Activated T-helper 1 cell treated with anti-CD3 and anti-CD28 coated beads, Interleukin-12 subunit alpha, Interleukin-12 subunit beta, Interleukin-2, Interleukin-4 antibody, amounts not matched to agents 30 ng/mL and 10 ng/mL and 1 ng/mL, durations not matched to agents 14 hours and 24 hours and 36 hours (primary cell): ENCODE results near the gene C1QTNF8. TPM values are rescaled to one million over a fixed set of nuclear protein-coding genes. Genes with fewer than 3 reads are reported as not detected.

Source experiments
- DNase-seq: peaks from one replicate; pipeline ENCODE4 v3.0.0; 2021; ENCODE audit warnings: low spot score
- H3K27ac Mint-ChIP-seq: one replicate; pipeline ENCODE4 v1.8.0; 2021; ENCODE audit warnings: mild to moderate bottlenecking, mixed read lengths
- H3K27me3 Mint-ChIP-seq: one replicate; pipeline ENCODE4 v1.8.0; 2022; ENCODE audit warnings: mild to moderate bottlenecking, moderate library complexity, mixed read lengths; ENCODE audit not compliant: insufficient read depth
- H3K36me3 Mint-ChIP-seq: one replicate; pipeline ENCODE4 v1.8.0; 2021; ENCODE audit warnings: low read depth, mixed read lengths
- H3K4me1 Mint-ChIP-seq: one replicate; pipeline ENCODE4 v1.8.0; 2021; ENCODE audit warnings: low read depth, mixed read lengths
- H3K4me3 Mint-ChIP-seq: one replicate; pipeline ENCODE4 v1.8.0; 2021; ENCODE audit warnings: mild to moderate bottlenecking, moderate library complexity, mixed read lengths
- H3K9me3 Mint-ChIP-seq: one replicate; pipeline ENCODE4 v1.8.0; 2021; ENCODE audit warnings: mixed read lengths
- intact Hi-C: fragments of 100-400 bp; cut with micrococcal nuclease; formaldehyde crosslinking; loops from one replicate; pipeline ENCODE4 v1.15.1; 2024
- total RNA-seq: library from RNA; stranded (reverse); gene quantifications from 2 replicates; pipeline ENCODE4 v1.2.3, GENCODE V29; 2022

Gene C1QTNF8, protein sequence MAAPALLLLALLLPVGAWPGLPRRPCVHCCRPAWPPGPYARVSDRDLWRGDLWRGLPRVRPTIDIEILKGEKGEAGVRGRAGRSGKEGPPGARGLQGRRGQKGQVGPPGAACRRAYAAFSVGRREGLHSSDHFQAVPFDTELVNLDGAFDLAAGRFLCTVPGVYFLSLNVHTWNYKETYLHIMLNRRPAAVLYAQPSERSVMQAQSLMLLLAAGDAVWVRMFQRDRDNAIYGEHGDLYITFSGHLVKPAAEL
- total RNA-seq = not detected in 2 replicates

DNA sequence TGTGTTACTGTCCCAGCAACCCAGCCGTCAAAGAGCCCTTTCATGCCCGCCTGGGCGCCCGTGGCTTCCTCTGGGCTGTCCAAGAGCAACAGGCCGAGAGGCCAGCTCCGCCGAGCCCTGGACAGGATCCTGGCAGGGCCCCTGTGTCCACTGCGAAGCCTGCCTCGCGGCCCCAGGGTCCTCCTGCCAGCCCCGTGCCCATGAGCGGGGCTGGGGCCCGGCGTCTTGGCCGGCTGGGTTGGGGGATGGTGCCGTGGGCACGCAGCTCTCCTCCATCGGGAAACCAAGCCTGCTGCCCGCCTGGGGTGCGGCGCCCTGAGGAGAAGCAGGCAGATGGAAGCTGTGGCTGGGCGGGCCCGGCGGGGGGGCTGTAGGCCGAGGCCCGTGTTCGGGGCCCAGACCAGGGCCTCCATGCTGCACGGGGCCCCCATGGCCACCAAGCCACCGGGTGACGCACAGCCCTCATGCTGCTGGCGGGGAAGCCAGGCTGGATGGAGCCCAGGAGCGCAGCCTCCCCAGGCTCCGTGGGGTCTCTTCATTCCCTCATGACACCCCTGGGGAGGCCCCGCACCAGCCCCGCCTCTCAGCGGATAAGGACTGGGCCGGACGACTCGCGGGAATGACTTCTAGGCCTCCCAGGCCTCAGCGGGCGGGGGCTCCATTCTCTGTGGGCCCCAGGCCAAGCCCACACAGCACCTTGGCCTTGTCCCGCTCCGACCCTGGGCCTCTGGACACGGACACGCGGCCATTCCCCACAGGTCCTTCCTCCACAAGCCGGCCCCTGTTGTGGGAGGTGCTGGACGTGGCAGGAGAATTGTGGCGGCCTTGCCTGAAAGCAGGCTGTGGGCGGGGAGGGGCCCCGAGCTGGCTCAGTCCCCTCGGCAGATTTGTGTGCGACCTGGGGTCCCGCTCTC is at the start of gene C1QTNF8:
Gene C1QTNF8, minus strand, starts transcription at position 76 of the 914 bp plus-strand sequence. CDS start 1,322 bp downstream, outside the sequence.
- intact Hi-C loops = no loop called here
- no peak for DNase-seq
- H3K27me3 Mint-ChIP-seq = no peaks in the 10 kb centered on the region
- no peak within 1 kb of the TSS for H3K27ac Mint-ChIP-seq
- H3K36me3 Mint-ChIP-seq = no peaks in the 10 kb centered on the region
- no peaks in the 10 kb centered on the region for H3K4me1 Mint-ChIP-seq
- no peak within 1 kb of the TSS for H3K4me3 Mint-ChIP-seq
- no peaks in the 10 kb centered on the region for H3K9me3 Mint-ChIP-seq

- no peaks in the 10 kb centered on the region for H3K36me3 Mint-ChIP-seq
- H3K4me3 Mint-ChIP-seq = no peak overlapping the region
- no peak for DNase-seq
- peaks cover 2% of the 10 kb centered on the region for H3K27me3 Mint-ChIP-seq
- intact Hi-C loops = no loop called here
- no peaks in the 10 kb centered on the region for H3K4me1 Mint-ChIP-seq
- peaks cover 4% of the 10 kb centered on the region for H3K9me3 Mint-ChIP-seq
- no peak overlapping the region for H3K27ac Mint-ChIP-seq
Observed at GRCh38 chr16:1145383-1146100, 49.5 kb upstream of the C1QTNF8 start.

GRCh38 chr16:1144476-1145382 is 48.7 kb upstream of the C1QTNF8 start:
- peaks cover 4% of the 10 kb centered on the region for H3K9me3 Mint-ChIP-seq
- intact Hi-C loops = no loop called here
- H3K36me3 Mint-ChIP-seq = no peaks in the 10 kb centered on the region
- H3K4me3 Mint-ChIP-seq = no peak overlapping the region
- H3K27ac Mint-ChIP-seq = no peak overlapping the region
- no peaks in the 10 kb centered on the region for H3K4me1 Mint-ChIP-seq
- peaks cover 2% of the 10 kb centered on the region for H3K27me3 Mint-ChIP-seq
- DNase-seq = no peak

DNA sequence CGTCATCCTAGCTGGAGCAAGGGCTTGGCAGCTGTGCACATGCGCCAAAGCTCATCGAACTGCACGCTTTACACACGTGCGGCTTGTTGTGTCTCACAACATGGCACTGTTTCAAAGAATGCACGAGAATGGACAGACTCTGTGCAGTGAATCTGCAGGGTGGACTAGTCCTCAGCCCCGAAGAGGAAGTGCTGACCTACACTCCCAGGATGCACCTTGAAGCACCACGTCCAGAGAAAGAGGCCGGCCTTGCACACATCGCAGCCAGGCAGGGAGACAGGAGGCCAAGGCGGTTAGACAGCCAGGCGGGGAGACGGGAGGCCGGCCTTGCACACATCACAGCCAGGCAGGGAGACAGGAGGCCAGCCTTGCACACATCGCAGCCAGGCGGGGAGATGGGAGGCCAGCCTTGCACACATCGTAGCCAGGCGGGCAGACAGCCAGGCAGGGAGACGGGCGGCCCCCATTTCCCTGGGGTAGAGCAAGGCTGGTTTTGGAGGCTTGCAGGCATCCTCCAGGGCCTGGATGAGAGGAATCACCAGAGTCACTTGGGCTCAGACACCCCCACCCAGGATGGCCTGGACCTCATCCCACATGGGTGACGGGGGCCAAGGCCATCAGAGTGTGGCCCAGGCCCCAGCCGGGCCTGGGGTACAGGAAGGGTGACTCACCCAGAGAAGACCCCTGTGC is 47.9 kb upstream of the C1QTNF8 start:
- no peak overlapping the region for H3K4me3 Mint-ChIP-seq
- peaks cover 2% of the 10 kb centered on the region for H3K27me3 Mint-ChIP-seq
- no peak for DNase-seq
- H3K4me1 Mint-ChIP-seq = no peaks in the 10 kb centered on the region
- H3K27ac Mint-ChIP-seq = no peak overlapping the region
- no peaks in the 10 kb centered on the region for H3K36me3 Mint-ChIP-seq
- intact Hi-C loops = no loop called here
- peaks cover 4% of the 10 kb centered on the region for H3K9me3 Mint-ChIP-seq

GRCh38 chr16:1142911-1143310 is 46.9 kb upstream of the C1QTNF8 start:
- Mint-ChIP-seq H3K27ac (no peak overlapping the region), H3K36me3 (no peaks in the 10 kb centered on the region), H3K27me3 (peaks cover 2% of the 10 kb centered on the region), H3K4me1 (no peaks in the 10 kb centered on the region), H3K9me3 (peaks cover 4% of the 10 kb centered on the region), H3K4me3 (no peak overlapping the region)
- intact Hi-C loops = no loop called here
- DNase-seq = no peak

- peaks cover 2% of the 10 kb centered on the region for H3K27me3 Mint-ChIP-seq
- no peaks in the 10 kb centered on the region for H3K4me1 Mint-ChIP-seq
- no peak for DNase-seq
- intact Hi-C loops = no loop called here
- no peaks in the 10 kb centered on the region for H3K9me3 Mint-ChIP-seq
- H3K36me3 Mint-ChIP-seq = no peaks in the 10 kb centered on the region
- no peak overlapping the region for H3K4me3 Mint-ChIP-seq
- H3K27ac Mint-ChIP-seq = no peak overlapping the region
Observed at GRCh38 chr16:1141716-1142115, 45.7 kb upstream of the C1QTNF8 start.

- Mint-ChIP-seq H3K27me3 (peaks cover 4% of the 10 kb centered on the region), H3K36me3 (no peaks in the 10 kb centered on the region), H3K27ac (no peak overlapping the region), H3K4me1 (no peaks in the 10 kb centered on the region), H3K4me3 (no peak overlapping the region), H3K9me3 (no peaks in the 10 kb centered on the region)
- no peak for DNase-seq
- intact Hi-C loops = no loop called here
Observed at GRCh38 chr16:1141191-1141590, 45.1 kb upstream of the C1QTNF8 start.

- Mint-ChIP-seq H3K9me3 (no peaks in the 10 kb centered on the region), H3K4me3 (no peak overlapping the region), H3K4me1 (no peaks in the 10 kb centered on the region), H3K27ac (no peak overlapping the region), H3K36me3 (no peaks in the 10 kb centered on the region), H3K27me3 (peaks cover 4% of the 10 kb centered on the region)
- DNase-seq = no peak
- intact Hi-C loops = no loop called here
Observed at GRCh38 chr16:1140582-1141162, 44.6 kb upstream of the C1QTNF8 start.

- H3K4me1 Mint-ChIP-seq = no peaks in the 10 kb centered on the region
- H3K9me3 Mint-ChIP-seq = no peaks in the 10 kb centered on the region
- no peak overlapping the region for H3K27ac Mint-ChIP-seq
- no peaks in the 10 kb centered on the region for H3K36me3 Mint-ChIP-seq
- peaks cover 2% of the 10 kb centered on the region for H3K27me3 Mint-ChIP-seq
- intact Hi-C loops = no loop called here
- no peak for DNase-seq
- H3K4me3 Mint-ChIP-seq = no peak overlapping the region
Observed at GRCh38 chr16:1137604-1138003, 41.6 kb upstream of the C1QTNF8 start.

GRCh38 chr16:1135459-1135825 is 39.4 kb upstream of the C1QTNF8 start:
- Mint-ChIP-seq H3K27ac (no peak overlapping the region), H3K9me3 (no peaks in the 10 kb centered on the region), H3K4me1 (no peaks in the 10 kb centered on the region), H3K4me3 (no peak overlapping the region), H3K27me3 (peaks cover 2% of the 10 kb centered on the region), H3K36me3 (no peaks in the 10 kb centered on the region)
- no peak for DNase-seq
- intact Hi-C loops = no loop called here

- H3K4me3 Mint-ChIP-seq = no peak overlapping the region
Observed at GRCh38 chr16:1134776-1135458, 38.9 kb upstream of the C1QTNF8 start.

More at GRCh38 chr16:1134776-1135458, 38.9 kb upstream of the C1QTNF8 start:
- Mint-ChIP-seq H3K36me3 (no peaks in the 10 kb centered on the region), H3K27ac (no peak overlapping the region), H3K4me1 (no peaks in the 10 kb centered on the region), H3K27me3 (peaks cover 2% of the 10 kb centered on the region), H3K9me3 (no peaks in the 10 kb centered on the region)
- DNase-seq = no peak
- intact Hi-C loops = no loop called here
